ENCODE results near the gene DYNC2LI1. TPM values are rescaled to one million over a fixed set of nuclear protein-coding genes. Genes with fewer than 3 reads are reported as not detected.

The DYNC2LI1 gene
- total RNA-seq, 1 donor from 2014 or later = 15.3 TPM

GRCh38 chr2:43845181-43845580, 71.3 kb downstream of the DYNC2LI1 start:
- H3K9me3 ChIP-seq (ENCODE audit: insufficient read depth, low read depth, low read length) = no peaks in the 10 kb centered on the region
- no peaks in the 10 kb centered on the region for H3K36me3 Mint-ChIP-seq (ENCODE audit: low read depth, unreplicated experiment)
- no peaks in the 10 kb centered on the region for H3K4me1 ChIP-seq (ENCODE audit: insufficient read depth, low read length)
- DNase-seq (ENCODE audit: low read depth) = no peak
- no peak for TF ChIP-seq EZH2 (IDR thresholded peaks at IDR 0.05; ENCODE audit: insufficient read depth, low read length)
- TF ChIP-seq, protein P1, sequence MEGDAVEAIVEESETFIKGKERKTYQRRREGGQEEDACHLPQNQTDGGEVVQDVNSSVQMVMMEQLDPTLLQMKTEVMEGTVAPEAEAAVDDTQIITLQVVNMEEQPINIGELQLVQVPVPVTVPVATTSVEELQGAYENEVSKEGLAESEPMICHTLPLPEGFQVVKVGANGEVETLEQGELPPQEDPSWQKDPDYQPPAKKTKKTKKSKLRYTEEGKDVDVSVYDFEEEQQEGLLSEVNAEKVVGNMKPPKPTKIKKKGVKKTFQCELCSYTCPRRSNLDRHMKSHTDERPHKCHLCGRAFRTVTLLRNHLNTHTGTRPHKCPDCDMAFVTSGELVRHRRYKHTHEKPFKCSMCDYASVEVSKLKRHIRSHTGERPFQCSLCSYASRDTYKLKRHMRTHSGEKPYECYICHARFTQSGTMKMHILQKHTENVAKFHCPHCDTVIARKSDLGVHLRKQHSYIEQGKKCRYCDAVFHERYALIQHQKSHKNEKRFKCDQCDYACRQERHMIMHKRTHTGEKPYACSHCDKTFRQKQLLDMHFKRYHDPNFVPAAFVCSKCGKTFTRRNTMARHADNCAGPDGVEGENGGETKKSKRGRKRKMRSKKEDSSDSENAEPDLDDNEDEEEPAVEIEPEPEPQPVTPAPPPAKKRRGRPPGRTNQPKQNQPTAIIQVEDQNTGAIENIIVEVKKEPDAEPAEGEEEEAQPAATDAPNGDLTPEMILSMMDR (IDR thresholded peaks at IDR 0.05; ENCODE audit: insufficient read depth, low read depth, low read length) = no peak
- no peaks in the 10 kb centered on the region for H4K20me1 ChIP-seq (ENCODE audit: insufficient read depth, low read length)
- H3K27ac ChIP-seq (ENCODE audit: low read depth, low read length) = no peak overlapping the region
- peaks cover 22% of the 10 kb centered on the region for H3K27me3 Mint-ChIP-seq (ENCODE audit: low read depth, unreplicated experiment)
- H3K36me3 ChIP-seq (ENCODE audit: insufficient read depth, low read length) = no peaks in the 10 kb centered on the region
- FAIRE-seq = no peak
- H2AFZ ChIP-seq (ENCODE audit: low read depth, low read length) = no peak overlapping the region
- no peak overlapping the region for H3K9ac ChIP-seq (ENCODE audit: low read length)
- no peak overlapping the region for H3K4me2 ChIP-seq (ENCODE audit: low read length)
- no peaks in the 10 kb centered on the region for H3K4me1 Mint-ChIP-seq (ENCODE audit: low read depth, unreplicated experiment)
- no peaks in the 10 kb centered on the region for H3K79me2 ChIP-seq (ENCODE audit: insufficient read depth, low read length)
- no peak overlapping the region for H3K4me3 Mint-ChIP-seq (ENCODE audit: unreplicated experiment)
- peaks cover 13% of the 10 kb centered on the region for H3K27me3 ChIP-seq (ENCODE audit: insufficient read depth, low read length)
- H3K27ac Mint-ChIP-seq (ENCODE audit: unreplicated experiment) = no peak overlapping the region
- H3K9me3 Mint-ChIP-seq (ENCODE audit: unreplicated experiment) = peaks cover 1% of the 10 kb centered on the region
- H3K4me3 ChIP-seq (ENCODE audit: insufficient read depth, low read depth, low read length) = no peak overlapping the region

DNA sequence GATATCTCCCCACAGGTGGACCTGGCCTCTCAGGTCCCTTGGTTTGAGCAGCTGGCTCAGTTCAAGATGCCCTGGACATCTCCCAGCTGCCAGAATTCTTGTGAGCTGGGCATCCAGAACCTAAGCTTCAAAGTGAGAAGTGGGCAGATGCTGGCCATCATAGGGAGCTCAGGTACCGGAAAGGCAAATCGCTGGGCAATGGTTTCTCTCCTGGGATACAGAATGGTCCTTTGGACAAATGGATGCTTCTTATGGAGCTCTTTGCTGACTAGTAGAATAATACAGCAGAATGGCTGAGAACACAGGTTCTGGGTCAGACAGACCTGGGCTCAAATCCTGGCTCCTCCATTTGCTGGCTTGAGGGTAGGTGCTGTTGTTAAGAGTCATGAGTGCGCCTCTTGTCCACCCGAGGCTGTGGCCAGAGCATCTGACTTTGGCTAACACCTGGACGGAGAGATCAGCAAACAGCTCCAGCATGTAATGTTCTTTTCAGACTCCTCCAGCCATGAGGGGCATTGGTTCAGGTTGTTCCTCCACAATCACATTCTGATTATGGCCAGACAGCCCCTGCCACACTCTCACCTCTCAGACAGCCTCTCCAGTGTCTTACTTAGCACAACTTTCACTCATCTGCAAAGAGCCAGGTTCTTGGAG, 72.4 kb downstream of the DYNC2LI1 start:
- Histone ChIP-seq H3K36me3 (ENCODE audit: insufficient read depth, low read length) (no peaks in the 10 kb centered on the region), H3K4me1 (ENCODE audit: insufficient read depth, low read length) (no peaks in the 10 kb centered on the region), H2AFZ (ENCODE audit: low read depth, low read length) (no peak overlapping the region), H3K27me3 (ENCODE audit: insufficient read depth, low read length) (peaks cover 13% of the 10 kb centered on the region), H3K9me3 (ENCODE audit: insufficient read depth, low read depth, low read length) (no peaks in the 10 kb centered on the region), H3K4me3 (ENCODE audit: insufficient read depth, low read depth, low read length) (no peak overlapping the region), H3K27ac (ENCODE audit: low read depth, low read length) (no peak overlapping the region), H4K20me1 (ENCODE audit: insufficient read depth, low read length) (no peaks in the 10 kb centered on the region), H3K79me2 (ENCODE audit: insufficient read depth, low read length) (no peaks in the 10 kb centered on the region), H3K4me2 (ENCODE audit: low read length) (no peak overlapping the region), H3K9ac (ENCODE audit: low read length) (no peak overlapping the region)
- FAIRE-seq = no peak
- no peak for DNase-seq (ENCODE audit: low read depth)
- H3K9me3 Mint-ChIP-seq (ENCODE audit: unreplicated experiment) = peaks cover 1% of the 10 kb centered on the region
- H3K4me1 Mint-ChIP-seq (ENCODE audit: low read depth, unreplicated experiment) = no peaks in the 10 kb centered on the region
- peaks cover 23% of the 10 kb centered on the region for H3K27me3 Mint-ChIP-seq (ENCODE audit: low read depth, unreplicated experiment)
- no peaks in the 10 kb centered on the region for H3K36me3 Mint-ChIP-seq (ENCODE audit: low read depth, unreplicated experiment)
- no peak overlapping the region for H3K4me3 Mint-ChIP-seq (ENCODE audit: unreplicated experiment)
- no peak overlapping the region for H3K27ac Mint-ChIP-seq (ENCODE audit: unreplicated experiment)
- TF ChIP-seq, protein P1 (IDR thresholded peaks at IDR 0.05; ENCODE audit: insufficient read depth, low read depth, low read length) = no peak
- no peak for TF ChIP-seq EZH2 (IDR thresholded peaks at IDR 0.05; ENCODE audit: insufficient read depth, low read length)

DNA sequence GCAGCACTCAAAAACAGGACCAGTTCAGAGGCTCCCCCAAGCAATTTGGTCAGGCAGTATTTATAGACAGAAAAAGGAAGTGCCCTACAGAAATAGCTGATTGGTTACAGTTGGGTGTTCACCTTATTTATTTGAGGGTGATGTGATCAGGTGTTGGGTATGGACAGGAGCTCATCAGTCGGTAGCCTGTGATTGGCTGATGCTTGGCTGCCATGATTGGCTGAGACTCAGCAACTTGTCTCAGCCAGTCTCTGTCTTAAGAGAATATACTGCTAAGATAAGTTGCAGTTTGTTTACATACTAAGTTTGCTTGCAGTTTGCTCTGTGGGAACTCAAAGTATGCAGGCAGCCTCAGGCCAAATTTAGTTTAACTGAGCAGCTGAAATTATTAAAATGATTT, 74.4 kb downstream of the DYNC2LI1 start:
- H3K9me3 ChIP-seq (ENCODE audit: insufficient read depth, low read depth, low read length) = no peaks in the 10 kb centered on the region
- FAIRE-seq (no peak), DNase-seq (ENCODE audit: low read depth) (no peak)
- Mint-ChIP-seq H3K4me3 (ENCODE audit: unreplicated experiment) (no peak overlapping the region), H3K27ac (ENCODE audit: unreplicated experiment) (no peak overlapping the region), H3K4me1 (ENCODE audit: low read depth, unreplicated experiment) (no peaks in the 10 kb centered on the region), H3K9me3 (ENCODE audit: unreplicated experiment) (peaks cover 5% of the 10 kb centered on the region), H3K27me3 (ENCODE audit: low read depth, unreplicated experiment) (peaks cover 29% of the 10 kb centered on the region), H3K36me3 (ENCODE audit: low read depth, unreplicated experiment) (peaks cover 3% of the 10 kb centered on the region)
- no peak for TF ChIP-seq EZH2 (IDR thresholded peaks at IDR 0.05; ENCODE audit: insufficient read depth, low read length)
- TF ChIP-seq, protein P1 (IDR thresholded peaks at IDR 0.05; ENCODE audit: insufficient read depth, low read depth, low read length) = no peak
- no peak overlapping the region for H3K27ac ChIP-seq (ENCODE audit: low read depth, low read length)
- H3K27me3 ChIP-seq (ENCODE audit: insufficient read depth, low read length) = peaks cover 10% of the 10 kb centered on the region
- no peaks in the 10 kb centered on the region for H3K79me2 ChIP-seq (ENCODE audit: insufficient read depth, low read length)
- H3K9ac ChIP-seq (ENCODE audit: low read length) = no peak overlapping the region
- no peak overlapping the region for H3K4me3 ChIP-seq (ENCODE audit: insufficient read depth, low read depth, low read length)
- H4K20me1 ChIP-seq (ENCODE audit: insufficient read depth, low read length) = no peaks in the 10 kb centered on the region
- H3K4me1 ChIP-seq (ENCODE audit: insufficient read depth, low read length) = no peaks in the 10 kb centered on the region
- no peak overlapping the region for H3K4me2 ChIP-seq (ENCODE audit: low read length)
- no peaks in the 10 kb centered on the region for H3K36me3 ChIP-seq (ENCODE audit: insufficient read depth, low read length)
- H2AFZ ChIP-seq (ENCODE audit: low read depth, low read length) = no peak overlapping the region
